Measurements from ENCODE around the gene SLC46A3.
"Not testable (repeated sequence)": the region's sequence is repeated elsewhere in the genome, so short reads cannot be mapped to it uniquely, and the experiment has no call there.

SLC46A3 gene

DNA sequence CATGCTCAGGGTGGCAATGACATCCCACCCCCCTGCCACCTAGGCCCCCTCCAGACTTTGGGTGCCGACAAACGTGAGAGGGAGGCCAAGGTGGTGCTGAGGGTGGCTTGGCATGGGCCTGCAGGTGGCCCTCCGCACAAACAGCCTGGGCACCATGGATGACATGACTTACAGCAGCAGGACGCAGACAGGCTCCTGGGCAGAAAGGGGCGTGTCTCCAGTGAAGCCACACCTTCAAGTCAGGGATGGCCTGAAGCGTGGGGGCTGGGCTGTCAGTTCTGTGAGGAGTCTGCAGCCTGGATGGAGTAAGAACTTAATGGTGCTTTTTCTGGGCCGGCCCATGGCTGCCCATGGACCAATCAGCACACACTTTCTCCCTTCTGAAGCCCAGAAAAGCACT is 34.5 kb downstream of the SLC46A3 start:
- DNase-seq (ENCODE audit: low spot score): no peak
- FAIRE-seq: no peak

GRCh38 chr13:28683169-28683568 is 35.6 kb downstream of the SLC46A3 start:
- not testable (repeated sequence) for DNase-seq (ENCODE audit: low spot score); FAIRE-seq

DNA sequence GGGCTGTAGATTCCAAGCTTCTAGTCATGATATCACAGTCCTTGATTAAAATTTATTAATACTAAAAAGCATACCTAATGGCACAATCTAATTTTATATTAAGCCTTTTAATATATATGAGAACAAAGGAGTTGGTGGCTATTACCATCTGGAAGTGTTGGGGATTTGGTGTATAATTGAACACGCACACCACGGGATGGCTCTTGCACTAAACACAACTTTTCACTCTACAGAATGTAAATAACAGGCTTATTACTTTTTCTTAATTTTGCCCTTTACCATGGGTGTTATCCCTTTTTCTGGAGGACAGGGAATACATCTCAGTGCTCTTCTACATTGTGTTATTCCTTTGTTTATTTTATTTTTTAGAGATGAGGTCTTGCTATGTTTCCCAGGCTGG is 38.2 kb downstream of the SLC46A3 start:
- FAIRE-seq: no peak
- DNase-seq (ENCODE audit: low spot score): no peak

GRCh38 chr13:28679628-28680027 is 39.1 kb downstream of the SLC46A3 start:
- FAIRE-seq (peak; percentile 17), DNase-seq (ENCODE audit: low spot score) (no peak)

DNA sequence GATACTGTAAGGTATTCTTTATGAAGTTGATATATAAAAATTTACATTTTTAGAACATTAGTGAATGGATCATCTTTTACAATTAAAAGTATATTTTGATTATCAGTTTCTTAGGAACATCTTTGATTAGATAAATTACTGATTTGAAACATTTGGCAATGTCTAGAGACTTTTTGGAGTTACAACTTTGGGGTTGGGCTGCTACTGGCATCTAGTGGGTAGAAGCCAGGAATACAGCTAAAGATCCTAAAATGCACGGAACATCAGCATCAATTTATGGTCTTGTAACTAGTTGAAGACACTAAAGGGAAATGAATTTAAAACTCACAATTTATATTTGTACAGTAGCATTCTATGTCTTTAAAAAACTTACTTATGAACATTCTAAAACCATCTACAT is 40.0 kb downstream of the SLC46A3 start:
- DNase-seq (ENCODE audit: low spot score) (no peak), FAIRE-seq (no peak)

DNA sequence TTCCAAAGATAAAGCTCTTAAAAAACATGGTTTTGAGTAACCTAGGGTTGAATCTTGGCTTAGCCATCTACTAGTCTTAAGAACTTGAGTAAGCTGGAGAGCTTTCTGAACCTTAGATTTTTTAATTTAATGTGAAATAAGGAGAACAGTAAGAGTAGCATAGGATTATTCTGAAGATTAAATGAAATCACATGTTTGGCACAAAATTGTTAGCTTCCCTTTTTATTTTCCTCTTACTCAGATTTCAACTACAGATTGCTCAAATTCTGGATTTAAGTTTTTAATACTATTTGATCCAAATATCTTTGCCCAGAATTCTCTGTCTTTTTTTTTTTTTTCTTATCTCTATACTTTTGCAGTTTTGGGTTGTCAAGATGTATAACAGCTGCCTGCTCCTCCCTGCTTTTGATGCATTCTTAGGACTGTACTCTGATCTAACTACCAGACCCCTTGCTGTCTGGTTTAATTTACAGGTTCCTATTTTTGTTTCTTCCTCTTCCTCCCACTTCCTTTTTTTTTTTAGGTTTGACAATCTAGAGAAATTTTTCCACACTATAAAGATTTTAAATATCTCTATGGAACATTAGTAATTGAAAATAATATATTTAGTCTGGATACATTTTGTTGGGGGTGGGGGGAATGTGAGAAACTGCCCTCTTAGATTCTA is 47.5 kb downstream of the SLC46A3 start:
- DNase-seq (ENCODE audit: low spot score) (no peak), FAIRE-seq (no peak)

- no peak for FAIRE-seq
These were observed 51.8 kb downstream of the SLC46A3 start for GRCh38 chr13:28666897-28667488.

DNA sequence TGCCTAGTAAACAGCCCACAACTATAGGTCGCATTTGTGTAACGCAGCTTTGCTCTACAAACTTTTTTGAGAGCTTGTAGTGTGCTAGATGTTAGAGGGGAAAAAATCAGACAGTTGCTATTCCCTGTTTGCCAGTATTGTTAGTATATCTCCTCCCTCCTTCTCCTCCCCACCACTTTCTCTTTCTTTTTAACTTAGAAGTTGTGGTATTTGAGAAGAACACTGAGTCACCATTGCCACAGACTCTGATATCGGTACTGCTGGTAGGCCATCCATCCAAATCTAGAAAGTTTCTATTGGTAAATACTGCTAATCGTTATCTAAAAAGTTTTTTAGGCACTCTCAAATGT is 59.2 kb downstream of the SLC46A3 start:
- DNase-seq (ENCODE audit: low spot score) (peak; percentile 37), FAIRE-seq (peak; percentile 53)

More at GRCh38 chr13:28666897-28667488, 51.8 kb downstream of the SLC46A3 start:
- DNase-seq (ENCODE audit: low spot score): no peak

DNA sequence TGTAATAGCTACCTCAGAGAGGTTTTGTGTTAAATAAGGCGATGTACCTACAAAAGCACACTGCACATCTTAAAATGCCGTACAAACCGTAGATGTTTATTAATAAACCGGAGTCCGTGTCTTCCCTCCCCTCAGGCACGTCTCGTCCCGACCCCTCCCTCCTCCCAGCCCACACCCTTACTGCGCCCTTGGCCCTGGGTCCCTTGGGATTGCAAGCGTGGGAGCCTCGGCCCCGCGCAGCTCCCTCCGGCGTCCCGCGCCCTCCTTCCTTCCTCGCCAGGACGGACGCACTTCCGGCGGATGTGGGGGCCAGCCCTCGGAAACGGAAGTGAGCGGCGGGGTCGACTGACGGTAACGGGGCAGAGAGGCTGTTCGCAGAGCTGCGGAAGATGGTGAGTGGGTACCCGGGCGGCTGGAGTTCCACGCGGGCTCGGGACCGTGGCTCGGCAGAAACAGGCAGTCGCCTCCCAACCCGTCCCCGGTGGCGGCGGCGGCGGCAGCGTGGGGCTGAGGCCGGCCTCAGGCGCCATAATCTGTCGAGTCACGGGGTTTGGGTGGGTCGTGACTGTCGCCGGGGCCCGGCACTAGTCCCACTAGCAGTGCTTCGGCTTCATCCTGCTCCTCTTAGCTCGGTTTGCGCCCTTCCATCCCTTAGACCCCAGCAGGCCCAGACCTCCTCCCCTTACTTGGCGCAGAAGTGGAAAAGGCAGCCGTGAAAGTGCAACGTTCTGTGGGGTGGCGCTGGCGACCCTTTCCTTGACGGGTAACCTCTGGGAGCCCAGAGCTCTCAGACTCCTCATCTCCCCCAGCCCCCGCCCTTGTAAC is 59.8 kb downstream of the SLC46A3 start, which contains the start of gene POMP:
Gene POMP, plus strand, starts transcription at position 335 of the 825 bp plus-strand sequence. Its CDS starts 55 bp downstream, at position 390.
- DNase-seq (ENCODE audit: low spot score) (peak; percentile 52), FAIRE-seq (peak; percentile 18)

DNA sequence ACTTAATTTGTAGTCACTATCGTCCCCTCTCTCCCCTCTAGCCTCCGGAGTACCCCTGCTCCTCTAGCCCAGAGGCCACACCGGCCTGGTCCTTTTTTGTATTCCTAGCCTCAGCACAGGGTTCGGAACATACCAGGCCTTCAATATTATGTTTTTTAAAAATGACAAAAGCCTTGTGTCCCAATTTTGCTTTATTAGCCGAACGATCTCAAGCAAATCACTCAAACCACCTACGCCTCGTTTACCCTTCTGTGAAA is 60.3 kb downstream of the SLC46A3 start:
- no peak for FAIRE-seq

GRCh38 chr13:28657784-28658538 is 60.8 kb downstream of the SLC46A3 start:
- no peak for FAIRE-seq

More for the DNA sequence above, 60.3 kb downstream of the SLC46A3 start:
- no peak for DNase-seq (ENCODE audit: low spot score)

GRCh38 chr13:28655561-28655960 is 63.2 kb downstream of the SLC46A3 start:
- DNase-seq (ENCODE audit: low spot score) (no peak), FAIRE-seq (no peak)

More at GRCh38 chr13:28657784-28658538, 60.8 kb downstream of the SLC46A3 start:
- no peak for DNase-seq (ENCODE audit: low spot score)

- no peak for FAIRE-seq
- no peak for DNase-seq (ENCODE audit: low spot score)
These were observed 64.5 kb downstream of the SLC46A3 start for GRCh38 chr13:28654276-28654675.

DNA sequence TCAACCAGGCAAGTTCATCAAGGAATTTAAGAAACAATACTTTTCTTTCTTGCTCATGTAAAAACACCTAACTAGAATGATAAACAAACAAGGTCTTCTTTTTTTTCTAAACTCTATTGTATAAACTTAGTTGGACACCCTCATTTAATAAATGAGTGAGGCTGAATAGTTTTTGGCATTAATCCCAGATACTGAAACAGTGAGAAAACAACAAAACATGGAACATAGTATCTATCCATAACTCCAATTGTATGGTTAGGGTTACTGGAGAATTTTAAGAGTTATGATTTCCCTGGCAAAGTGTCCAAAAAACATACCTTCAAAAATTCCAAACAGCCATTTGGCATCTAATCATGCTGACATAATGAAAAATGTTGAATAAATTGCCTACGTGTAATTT is 65.7 kb downstream of the SLC46A3 start:
- DNase-seq (ENCODE audit: low spot score): no peak
- no peak for FAIRE-seq

GRCh38 chr13:28651810-28652401 is 66.9 kb downstream of the SLC46A3 start:
- DNase-seq (ENCODE audit: low spot score) (no peak), FAIRE-seq (no peak)

GRCh38 chr13:28650284-28650683 is 68.5 kb downstream of the SLC46A3 start:
- no peak for FAIRE-seq
- DNase-seq (ENCODE audit: low spot score): no peak

Measured in RCC 7860 (cell line).